Smooth muscle cell of the brain vasculature (primary cell): ENCODE measurements around the gene CTDSPL.
A peak's percentile ranks its signal among the peaks of the same experiment; 100 is the strongest.
"Not testable (repeated sequence)": the region's sequence is repeated elsewhere in the genome, so short reads cannot be mapped to it uniquely, and the experiment has no call there.

Experiments
- DNase-seq: peaks from one replicate; pipeline ENCODE4 v3.0.0-alpha.2; 2012; ENCODE audit warnings: low read depth, low spot score

The CTDSPL gene

GRCh38 chr3:37987751-37988179, 126.1 kb downstream of the CTDSPL start:
- DNase-seq = no peak

GRCh38 chr3:37988376-37988775, 126.7 kb downstream of the CTDSPL start:
- DNase-seq = not testable (repeated sequence)

- DNase-seq = no peak
Measured at GRCh38 chr3:37988931-37989525, 127.3 kb downstream of the CTDSPL start.

- no peak for DNase-seq
Measured at GRCh38 chr3:37989821-37990480, 128.3 kb downstream of the CTDSPL start.

GRCh38 chr3:37990527-37990926, 128.8 kb downstream of the CTDSPL start, which contains the start of gene VILL:
Gene VILL, plus strand, starts transcription at chr3:37990786. Its CDS starts 2,887 bp downstream, at chr3:37993673.
- DNase-seq = no peak

GRCh38 chr3:37991109-37991508, 129.4 kb downstream of the CTDSPL start:
- no peak for DNase-seq

GRCh38 chr3:37991823-37992222, 130.1 kb downstream of the CTDSPL start:
- no peak for DNase-seq

GRCh38 chr3:37992271-37993066, 130.8 kb downstream of the CTDSPL start:
- DNase-seq = no peak

- DNase-seq = no peak
Measured at GRCh38 chr3:37993067-37993455, 131.4 kb downstream of the CTDSPL start.

GRCh38 chr3:37993460-37993819, 131.8 kb downstream of the CTDSPL start:
- DNase-seq = no peak

GRCh38 chr3:37993820-37994638, 132.3 kb downstream of the CTDSPL start:
- DNase-seq = peak; percentile 51

GRCh38 chr3:37994639-37994972, 132.9 kb downstream of the CTDSPL start:
- DNase-seq = no peak

GRCh38 chr3:37995652-37996641, 134.3 kb downstream of the CTDSPL start:
- DNase-seq = no peak

GRCh38 chr3:37996785-37997301, 135.2 kb downstream of the CTDSPL start:
- peak; percentile 53 for DNase-seq

GRCh38 chr3:37997342-37997741, 135.7 kb downstream of the CTDSPL start:
- no peak for DNase-seq

GRCh38 chr3:37997791-37998370, 136.2 kb downstream of the CTDSPL start:
- DNase-seq = no peak

GRCh38 chr3:37999836-38000235, 138.2 kb downstream of the CTDSPL start:
- DNase-seq = no peak

GRCh38 chr3:38000242-38000916, 138.7 kb downstream of the CTDSPL start:
- no peak for DNase-seq

- DNase-seq = no peak
Measured at GRCh38 chr3:38000965-38001455, 139.3 kb downstream of the CTDSPL start.
